Stimulated activated CD4-positive, alpha-beta T cell treated with anti-CD3 and anti-CD28 coated beads, Interleukin-4, amount 100 ng/mL, for 4 hours (primary cell): ENCODE data around the gene GMPPA.
A peak's percentile ranks its signal among the peaks of the same experiment; 100 is the strongest.

Source experiments
- DNase-seq, 2 experiments: peaks; one replicate each; pipeline ENCODE4 v3.0.0-alpha.2; 2020

Gene GMPPA

DNA sequence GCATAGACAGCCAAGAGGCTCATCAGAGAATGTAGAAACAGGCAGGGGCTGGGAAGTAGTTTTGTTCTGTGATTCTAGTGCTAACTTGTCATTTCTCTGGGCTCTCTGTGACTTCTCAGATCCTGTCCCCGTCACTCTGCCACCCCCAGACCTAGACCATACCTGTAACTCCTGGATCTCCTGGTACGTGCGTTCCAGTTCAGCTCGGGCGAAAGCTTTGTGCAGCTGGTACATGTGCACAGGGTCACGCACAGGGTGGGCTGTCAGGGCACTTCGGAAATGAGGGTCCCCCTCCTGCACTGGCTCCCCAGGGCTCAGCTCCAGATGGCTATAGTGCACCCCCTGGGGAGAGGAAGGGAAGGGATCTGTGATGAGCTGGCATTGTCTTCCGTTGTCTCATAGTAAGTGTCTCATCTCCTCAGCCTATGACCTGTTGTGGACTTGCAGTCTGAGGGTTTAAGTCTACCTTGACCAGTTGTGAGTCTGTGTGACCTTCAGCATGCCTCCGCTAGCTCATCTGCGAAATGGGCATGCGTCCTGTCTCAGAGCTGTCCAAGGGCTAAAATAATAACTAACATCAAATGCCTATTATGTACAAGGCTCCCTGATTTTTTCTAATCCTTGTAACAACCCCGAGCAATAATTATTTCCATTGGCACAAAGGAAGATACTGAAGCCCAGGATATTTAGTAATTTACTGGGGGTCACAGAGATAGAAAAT lies 42.3 kb downstream of the GMPPA start:
- DNase-seq = no peak

DNA sequence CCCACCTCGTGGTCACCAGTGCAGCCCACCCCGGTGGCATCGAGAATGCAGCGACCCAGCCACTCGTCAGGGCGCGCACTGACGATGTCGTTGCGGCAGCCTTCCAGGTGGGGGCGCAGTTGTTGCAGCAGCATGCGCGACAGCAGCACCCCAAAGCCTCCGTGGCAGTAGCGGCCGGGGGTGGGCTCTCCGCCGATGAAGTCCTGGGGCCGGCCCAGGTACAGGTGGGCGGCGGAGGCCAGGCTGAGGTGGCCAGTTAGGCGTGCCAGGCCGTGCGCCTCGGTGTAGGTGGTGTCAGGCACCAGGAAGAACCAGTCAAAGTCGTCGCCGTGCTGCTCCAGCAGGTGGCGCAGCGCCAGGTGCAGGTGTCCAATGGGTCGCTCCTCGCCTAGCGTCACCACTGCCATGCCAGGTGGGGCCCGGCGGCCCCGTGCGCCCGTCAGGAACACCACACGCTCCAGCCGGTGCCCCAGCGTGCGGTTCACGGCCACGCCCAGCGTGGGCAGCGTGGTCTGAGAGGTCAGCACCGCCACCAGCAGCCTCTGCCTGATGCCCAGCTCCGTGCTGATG lies 43.0 kb downstream of the GMPPA start:
- DNase-seq = peak; percentile 84

DNA sequence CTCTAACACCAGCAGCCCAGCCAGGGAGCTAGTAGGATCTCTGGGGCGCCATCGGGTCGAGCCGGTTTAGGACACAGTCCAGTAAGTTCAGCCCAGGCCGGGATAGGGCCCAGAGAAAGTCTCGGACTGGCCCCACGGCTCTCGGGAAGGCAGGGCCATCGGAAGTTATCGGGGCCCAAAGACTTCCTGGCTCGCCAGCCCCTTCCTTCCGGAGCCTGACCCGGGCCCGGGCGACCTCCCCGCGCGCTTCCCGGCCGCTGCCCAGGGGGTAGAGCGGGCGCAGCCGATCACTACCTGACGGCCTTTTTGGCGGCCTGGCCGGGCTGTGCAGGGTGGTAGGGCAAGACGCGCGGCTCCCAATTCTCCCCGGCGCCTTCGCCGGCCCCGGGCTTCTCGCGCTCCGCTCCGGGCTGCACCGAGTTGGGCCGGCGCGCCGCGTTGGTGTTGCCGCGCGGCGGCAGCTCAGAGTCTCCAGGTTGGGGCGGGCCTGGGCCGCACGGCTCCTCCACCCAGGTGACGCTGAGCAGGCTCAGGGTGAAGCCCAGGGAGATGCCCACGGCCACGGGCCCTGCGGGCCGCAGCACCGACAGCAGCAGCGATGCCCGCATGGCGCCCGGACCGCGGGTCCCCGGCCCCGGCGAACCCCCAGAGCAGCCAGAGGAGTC lies 44.4 kb downstream of the GMPPA start:
- no peak for DNase-seq

DNA sequence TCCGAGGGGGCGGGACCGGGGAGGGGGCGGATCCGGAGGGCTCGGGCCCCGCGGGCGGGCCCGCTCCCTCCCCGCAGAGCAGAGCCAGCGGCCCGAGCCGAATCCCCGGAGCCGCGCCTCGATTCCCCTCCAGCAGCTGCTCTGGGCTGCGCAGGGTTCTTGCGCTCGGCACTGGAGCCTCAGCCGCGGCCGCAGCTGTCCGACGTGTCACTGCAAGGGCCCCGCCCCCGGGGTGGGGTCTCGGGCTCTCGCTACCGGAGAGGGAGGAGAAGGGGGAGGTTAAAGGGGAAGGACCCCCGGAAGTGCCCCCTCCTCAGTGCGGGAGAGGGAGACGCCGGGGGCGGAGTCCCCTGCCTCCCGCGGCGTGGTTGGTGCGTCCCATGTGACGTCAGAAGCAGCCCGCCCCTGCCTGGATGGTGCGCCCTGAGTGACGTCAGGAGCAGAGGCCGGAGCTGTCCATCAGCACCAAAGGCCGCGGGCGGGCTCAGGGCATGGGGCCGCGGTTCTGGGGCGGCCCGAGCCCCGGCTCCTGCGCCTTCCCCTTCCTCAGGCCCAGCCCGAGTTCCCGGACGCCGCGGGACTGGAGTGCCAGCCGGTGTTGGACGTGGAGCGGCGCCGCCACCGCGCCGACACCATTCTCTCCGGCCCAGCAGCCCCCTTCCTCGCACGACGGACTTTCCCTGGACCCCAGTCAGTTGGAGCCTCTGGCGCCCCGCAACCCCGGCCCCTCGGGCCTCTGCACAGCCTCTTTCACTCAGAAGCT lies 45.1 kb downstream of the GMPPA start, which contains the start of the genes CHPF and TMEM198:
Gene CHPF (minus strand): TSS at position 214 of the 763 bp plus-strand sequence. CDS start 271 bp downstream, outside the sequence.
Gene TMEM198 (plus strand): TSS at position 433 of the 763 bp plus-strand sequence. CDS start 700 bp downstream, outside the sequence.
- DNase-seq = peak; percentile 91

DNA sequence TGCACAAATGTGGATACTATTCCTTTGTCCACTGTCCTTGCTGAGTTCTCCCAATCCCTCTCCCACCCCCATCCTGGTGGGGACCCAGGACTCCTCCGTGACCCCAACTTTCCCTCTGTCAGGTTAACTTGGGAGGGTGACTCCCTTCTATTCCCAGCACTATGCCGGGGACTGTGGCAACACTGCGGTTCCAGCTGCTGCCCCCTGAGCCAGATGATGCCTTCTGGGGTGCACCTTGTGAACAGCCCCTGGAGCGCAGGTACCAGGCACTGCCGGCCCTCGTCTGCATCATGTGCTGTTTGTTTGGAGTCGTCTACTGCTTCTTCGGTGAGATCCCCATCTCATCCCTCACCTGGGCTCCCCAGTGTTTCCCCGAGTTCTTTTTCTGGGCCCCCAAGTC lies 45.9 kb downstream of the GMPPA start:
- no peak for DNase-seq

GRCh38 chr2:219545295-219545942 lies 46.7 kb downstream of the GMPPA start:
- no peak for DNase-seq

DNA sequence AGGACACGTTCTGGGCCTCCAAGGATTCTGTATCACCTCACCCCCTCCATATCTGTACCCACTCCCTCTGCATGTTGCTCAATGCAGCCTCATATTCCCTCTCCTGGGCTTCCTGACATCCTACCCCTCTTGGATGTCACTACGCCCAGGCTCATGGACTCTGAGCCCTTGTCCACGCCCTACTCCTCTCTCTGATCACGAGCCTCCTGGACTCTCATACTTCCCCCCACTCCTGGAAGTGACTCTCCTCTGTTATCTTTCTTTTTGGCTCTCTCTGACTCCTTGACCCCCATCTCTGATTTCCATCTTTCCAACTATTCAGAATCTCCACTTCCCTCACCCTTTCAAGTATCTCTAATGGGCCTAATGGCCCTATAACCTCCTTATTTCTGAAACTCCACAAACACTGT lies 47.3 kb downstream of the GMPPA start:
- no peak for DNase-seq

- no peak for DNase-seq
Measured at GRCh38 chr2:219547621-219548020, 48.9 kb downstream of the GMPPA start.

- no peak for DNase-seq
Measured at GRCh38 chr2:219548990-219549389, 50.3 kb downstream of the GMPPA start.

DNA sequence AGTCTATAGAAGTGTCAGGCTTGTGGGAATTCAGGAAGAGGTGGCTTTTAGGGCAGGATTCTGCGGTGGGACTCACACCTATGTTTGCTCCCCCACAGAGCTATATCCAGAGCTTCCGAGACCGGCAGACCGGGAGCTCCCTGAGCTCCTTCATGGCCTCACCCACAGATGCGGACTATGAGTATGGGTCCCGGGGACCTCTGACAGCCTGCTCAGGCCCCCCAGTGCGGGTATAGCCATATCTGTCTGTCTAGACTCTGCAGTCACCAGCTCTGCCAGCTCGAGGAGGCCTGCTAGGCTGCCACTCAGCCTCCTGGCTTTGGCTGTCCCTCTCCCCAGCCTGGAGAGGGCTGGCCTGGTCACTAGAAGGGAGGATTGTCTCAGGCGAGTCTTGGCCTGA lies 50.9 kb downstream of the GMPPA start:
- DNase-seq = no peak

GRCh38 chr2:219551441-219552381 lies 53.0 kb downstream of the GMPPA start:
- no peak for DNase-seq

DNA sequence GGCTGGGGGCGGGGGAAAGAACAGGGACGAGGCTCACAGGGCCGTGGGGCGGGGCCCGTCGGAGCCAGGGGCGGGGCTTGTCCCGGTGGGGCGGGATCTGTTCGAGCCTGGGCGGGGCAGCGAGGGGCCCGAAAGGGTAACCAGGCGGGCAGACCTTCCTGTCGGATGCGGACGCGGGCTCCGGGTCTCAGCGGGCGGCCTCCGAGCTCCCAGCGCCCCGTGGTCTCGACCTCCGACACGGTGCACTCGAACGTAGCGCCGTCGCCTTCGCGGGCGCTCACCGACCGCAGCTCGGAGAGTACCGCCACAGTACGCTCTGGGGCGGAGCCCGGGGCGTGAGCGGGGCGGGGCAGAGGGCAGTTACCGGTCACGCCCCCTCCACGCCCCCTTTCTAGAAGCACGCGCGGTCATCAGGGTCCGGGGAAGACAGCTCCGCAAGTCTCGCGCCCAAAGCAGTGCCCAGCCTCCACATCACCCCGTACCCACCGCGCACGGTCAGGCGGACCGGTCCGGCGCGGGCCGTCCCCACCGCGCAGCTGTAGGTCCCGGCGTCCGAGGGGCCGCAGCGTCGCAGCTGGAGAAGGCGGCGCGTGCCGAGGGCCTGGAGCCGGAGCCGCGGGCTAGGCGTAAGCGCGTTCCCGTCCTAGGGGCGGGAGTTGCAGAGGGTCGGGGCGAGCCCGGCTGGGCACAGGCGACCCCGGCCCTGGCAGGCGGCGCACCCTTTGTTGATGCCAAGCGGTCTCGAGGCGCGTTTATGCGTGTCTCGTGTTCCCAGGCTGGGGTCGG lies 53.9 kb downstream of the GMPPA start:
- DNase-seq = peak; percentile 73 to 81

DNA sequence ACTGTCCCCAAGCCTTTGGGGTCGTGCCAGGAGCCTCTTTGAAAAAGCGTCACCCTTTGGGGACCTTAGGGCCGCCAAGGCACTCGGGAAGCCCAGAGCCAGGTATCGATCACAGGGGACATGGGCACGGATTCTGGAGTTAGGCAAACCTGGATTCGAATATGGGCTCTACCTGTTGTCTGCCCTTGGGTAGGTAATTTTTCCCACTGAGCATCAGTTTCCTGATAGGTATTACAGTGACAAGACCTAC lies 54.4 kb downstream of the GMPPA start:
- no peak for DNase-seq

DNA sequence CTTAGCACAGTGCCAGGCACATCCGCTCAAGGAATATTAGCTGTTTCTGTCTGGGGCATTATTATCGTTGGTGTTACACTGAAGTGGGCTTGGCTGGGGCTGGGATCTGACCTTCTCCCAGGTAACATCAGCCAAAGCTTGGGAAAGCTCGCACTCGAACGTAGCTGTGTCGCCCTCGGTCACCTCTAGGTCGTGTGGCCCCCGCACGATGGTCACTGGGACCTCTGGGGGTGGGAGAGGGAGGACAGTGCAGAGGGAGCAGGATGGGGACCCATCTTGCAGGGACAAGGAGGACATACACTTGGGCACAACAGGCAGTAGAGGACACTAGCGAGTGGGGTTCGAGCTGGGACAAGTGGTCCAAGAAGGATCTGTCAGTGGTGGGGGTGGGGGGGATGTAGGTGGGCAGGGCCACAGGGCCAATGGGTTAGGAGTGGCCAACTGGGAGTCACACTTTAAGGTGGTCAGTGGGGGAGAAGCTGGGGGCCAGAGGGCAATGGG lies 54.8 kb downstream of the GMPPA start:
- no peak for DNase-seq

DNA sequence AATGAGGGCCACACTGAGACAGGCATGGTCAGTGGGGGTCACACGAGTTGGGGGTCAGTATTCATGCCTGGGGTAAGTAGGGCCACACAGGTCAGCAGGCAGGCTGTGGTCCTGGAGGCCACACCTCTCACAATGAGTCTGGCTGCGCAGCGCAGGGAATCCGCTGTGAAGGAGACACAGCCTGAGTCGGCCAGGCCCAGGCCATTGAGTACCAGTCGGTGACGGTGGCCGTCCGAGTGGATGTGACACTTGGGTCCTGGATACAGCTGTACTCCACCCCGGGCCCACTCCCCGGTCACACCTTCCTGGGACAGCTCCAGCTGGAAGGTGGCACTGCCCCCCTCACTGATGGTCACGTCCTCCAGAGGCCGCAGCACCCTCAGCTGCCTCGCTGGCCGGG lies 55.7 kb downstream of the GMPPA start:
- DNase-seq = no peak

GRCh38 chr2:219555956-219556355 lies 57.3 kb downstream of the GMPPA start:
- DNase-seq = no peak

GRCh38 chr2:219556413-219556812 lies 57.7 kb downstream of the GMPPA start:
- no peak for DNase-seq
